MM.1S (cell line): ENCODE data around the gene CLASP1.

Experiments
- CTCF ChIP-seq: fragments of 300-600 bp; sonication (generic); IDR thresholded peaks from 2 replicates; pipeline ENCODE4 v1.5.1; 2016; ENCODE audit warnings: antibody characterized with exemption, low read length, mixed read lengths
- EZH2 ChIP-seq: fragments of 300-600 bp; sonication (generic); optimal IDR thresholded peaks from 2 replicates; pipeline ENCODE3; 2017; ENCODE audit warnings: low read depth, mild to moderate bottlenecking, antibody characterized with exemption, low read length, mixed read lengths
- EZH2phosphoT487 ChIP-seq: fragments of 300-600 bp; sonication (generic); IDR thresholded peaks from 2 replicates; pipeline ENCODE4 v1.6.1; 2018; ENCODE audit warnings: antibody characterized with exemption, low read length

GRCh38 chr2:121415727-121416126 is 233.5 kb downstream of the CLASP1 start:
- TF ChIP-seq CTCF (no peak), EZH2 (no peak), EZH2phosphoT487 (no peak)
